SK-N-MC (cell line): Measurements from ENCODE around the gene DIAPH2.

ENCODE experiments used
- DNase-seq: peaks from one replicate; pipeline ENCODE4 v3.0.0-alpha.2; 2011; ENCODE audit warnings: low read depth, low spot score
- H3K27ac ChIP-seq: fragments of 200-600 bp; sonication (generic); 2 replicates; pipeline ENCODE4 v1.5.1; 2016; ENCODE audit warnings: mixed run types
- H3K36me3 ChIP-seq: fragments of 200-600 bp; sonication (generic); 2 replicates; pipeline ENCODE4 v1.6.1; 2017; ENCODE audit warnings: antibody characterized with exemption, low read length, mixed read lengths; ENCODE audit not compliant: insufficient read depth
- H3K4me3 ChIP-seq: fragments of 200-600 bp; sonication (generic); 2 replicates; pipeline ENCODE4 v1.5.1; 2016
- H3K9ac ChIP-seq: fragments of 200-600 bp; sonication (generic); 2 replicates; pipeline ENCODE4 v1.8.0; 2017; ENCODE audit warnings: mixed run types, mixed read lengths; ENCODE audit not compliant: insufficient read length
- H3K9me3 ChIP-seq: fragments of 200-600 bp; sonication (generic); 2 replicates; pipeline ENCODE4 v1.6.1; 2017; ENCODE audit warnings: low read depth, mild to moderate bottlenecking, antibody characterized with exemption, low read length, moderate library complexity, mixed read lengths
- EZH2 ChIP-seq: fragments of 200-600 bp; sonication (generic); IDR thresholded peaks from one replicate; pipeline ENCODE4 v1.6.1; 2017; ENCODE audit warnings: antibody characterized with exemption
- FOXP2 ChIP-seq: optimal IDR thresholded peaks from 2 replicates; pipeline ENCODE3; 2011; ENCODE audit warnings: mild to moderate bottlenecking, moderate library complexity; ENCODE audit not compliant: insufficient read depth; ENCODE audit errors: extremely low read length, control extremely low read depth
- POLR2AphosphoS5 ChIP-seq: IDR thresholded peaks from 2 replicates; pipeline ENCODE4 v1.6.1; 2012; ENCODE audit warnings: mild to moderate bottlenecking, low read depth, low read length, borderline replicate concordance

Gene DIAPH2

DNA sequence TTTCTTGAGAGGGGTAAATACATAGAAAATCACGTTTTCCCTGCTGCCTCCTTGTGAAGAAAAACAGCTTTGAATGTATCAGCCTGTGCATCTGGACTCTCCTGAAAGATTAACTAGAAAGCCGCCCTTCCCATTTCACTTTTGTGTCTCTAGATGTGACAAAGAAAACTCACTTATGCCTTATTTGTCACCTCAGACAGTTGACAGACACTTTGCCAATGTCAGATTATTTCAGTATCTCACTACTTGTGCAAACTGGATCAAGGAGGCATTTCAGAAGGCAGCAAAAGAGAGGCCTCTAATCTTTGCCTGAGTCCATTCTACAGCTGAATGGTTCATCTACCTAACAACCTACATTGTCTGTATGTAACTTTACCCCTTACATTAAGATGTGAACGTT, 954.0 kb downstream of the DIAPH2 start:
- TF ChIP-seq POLR2AphosphoS5 (no peak), EZH2 (no peak), FOXP2 (no peak)
- H3K27ac ChIP-seq, result no peak overlapping the region
- H3K4me3 ChIP-seq, result no peak overlapping the region
- H3K9me3 ChIP-seq, result no peaks in the 10 kb centered on the region
- H3K9ac ChIP-seq, result no peak overlapping the region
- no peak for DNase-seq
- H3K36me3 ChIP-seq, result no peaks in the 10 kb centered on the region

DNA sequence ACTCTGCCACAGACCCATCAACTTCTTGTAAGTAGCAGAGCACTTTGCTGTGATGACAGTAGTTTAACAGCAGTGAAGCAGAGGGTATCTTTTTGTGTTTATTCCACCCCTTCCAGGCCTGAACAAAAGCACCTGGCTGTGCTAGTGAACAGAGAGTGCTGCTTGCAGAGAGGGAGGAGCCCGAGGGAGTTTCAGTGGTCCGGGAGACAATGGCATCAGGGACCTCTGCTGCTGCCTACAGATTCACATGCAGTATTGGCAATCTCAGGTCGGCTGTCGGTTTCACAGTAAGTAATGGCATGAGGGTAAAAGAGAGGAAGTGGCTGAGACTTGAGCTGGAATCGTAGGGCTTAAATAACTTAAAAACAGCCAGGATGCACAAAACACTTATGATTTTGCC, 954.9 kb downstream of the DIAPH2 start:
- no peaks in the 10 kb centered on the region for H3K36me3 ChIP-seq
- no peak overlapping the region for H3K4me3 ChIP-seq
- H3K27ac ChIP-seq, result no peak overlapping the region
- H3K9ac ChIP-seq, result no peak overlapping the region
- TF ChIP-seq EZH2 (no peak), POLR2AphosphoS5 (no peak), FOXP2 (no peak)
- no peak for DNase-seq
- no peaks in the 10 kb centered on the region for H3K9me3 ChIP-seq
